ENCODE results near the gene RNF31.

The RNF31 gene

GRCh38 chr14:24138396-24139271 is 8.7 kb upstream of the RNF31 start:
- no peak for DNase-seq

DNA sequence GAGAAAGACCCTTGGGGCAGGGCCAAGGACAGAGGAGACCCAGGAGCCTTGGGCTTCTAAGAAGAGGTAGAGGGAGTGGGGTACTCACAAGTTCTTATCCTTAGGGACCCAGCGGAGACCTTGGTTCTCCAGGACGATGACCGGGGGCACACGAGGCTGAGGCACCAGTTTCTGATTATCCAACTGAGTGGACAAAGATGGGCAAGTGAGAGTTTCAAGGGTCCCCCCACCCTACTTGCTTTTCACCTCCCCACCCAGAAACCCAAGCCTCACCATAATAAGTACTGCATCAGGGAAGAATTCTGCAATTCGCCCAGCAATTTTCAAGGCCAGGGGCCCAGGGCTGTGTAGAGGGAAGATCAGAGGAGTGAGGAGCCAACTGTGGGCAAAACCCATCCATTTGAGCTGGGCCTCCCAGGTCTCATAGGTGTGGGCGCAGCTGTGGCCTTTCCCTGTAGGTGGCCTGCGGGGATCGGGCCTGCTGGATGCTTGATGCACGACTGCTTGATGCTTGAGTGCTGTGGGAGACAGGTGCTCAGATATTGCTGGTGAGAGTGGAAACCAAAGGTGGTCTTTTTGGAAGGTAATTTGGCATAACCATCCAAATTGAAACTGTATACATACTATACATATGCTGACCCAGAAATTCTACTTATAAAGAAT is 7.9 kb upstream of the RNF31 start:
- DNase-seq, result peak in 1 of 5 donors; percentile 24

GRCh38 chr14:24141097-24141880 is 6.0 kb upstream of the RNF31 start, which contains the start of gene EMC9:
Gene EMC9, minus strand, starts transcription at chr14:24141591. Its CDS starts 287 bp downstream, at chr14:24141304.
- DNase-seq, result peak; percentile 98 to 100 (median 99)

- no peak for DNase-seq
Measured at GRCh38 chr14:24143511-24143910, 3.8 kb upstream of the RNF31 start.

DNA sequence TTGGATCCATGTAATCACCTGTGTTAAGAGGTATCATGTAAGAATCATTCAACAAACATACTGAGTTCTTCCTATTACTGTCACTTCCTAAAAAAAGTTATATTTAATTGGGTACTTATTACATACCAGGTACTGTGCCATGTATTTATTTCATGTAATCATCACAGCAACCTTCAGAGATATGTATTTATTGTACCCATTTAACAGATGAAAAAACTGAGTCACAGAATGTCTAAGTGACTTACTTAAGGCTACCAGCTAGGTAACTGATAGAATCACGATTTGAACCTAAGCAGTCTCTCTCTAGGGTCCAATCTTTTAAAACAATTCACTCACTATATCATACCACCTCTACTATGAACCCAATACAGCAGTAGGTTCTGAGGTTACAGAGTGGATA is 2.8 kb upstream of the RNF31 start:
- no peak for DNase-seq

GRCh38 chr14:24145219-24145618 is 2.1 kb upstream of the RNF31 start:
- no peak for DNase-seq

GRCh38 chr14:24145690-24146452 is 1.4 kb upstream of the RNF31 start:
- DNase-seq, result no peak

- peak; percentile 75 to 95 (median 77) for DNase-seq
Measured at GRCh38 chr14:24146453-24146977, 783 bp upstream of the RNF31 start, which contains the start of gene PSME2. Gene PSME2, minus strand, starts transcription at chr14:24146610. Its CDS starts 29 bp downstream, at chr14:24146581.

GRCh38 chr14:24147761-24148428 is 597 bp downstream of the RNF31 start:
- DNase-seq, result no peak

DNA sequence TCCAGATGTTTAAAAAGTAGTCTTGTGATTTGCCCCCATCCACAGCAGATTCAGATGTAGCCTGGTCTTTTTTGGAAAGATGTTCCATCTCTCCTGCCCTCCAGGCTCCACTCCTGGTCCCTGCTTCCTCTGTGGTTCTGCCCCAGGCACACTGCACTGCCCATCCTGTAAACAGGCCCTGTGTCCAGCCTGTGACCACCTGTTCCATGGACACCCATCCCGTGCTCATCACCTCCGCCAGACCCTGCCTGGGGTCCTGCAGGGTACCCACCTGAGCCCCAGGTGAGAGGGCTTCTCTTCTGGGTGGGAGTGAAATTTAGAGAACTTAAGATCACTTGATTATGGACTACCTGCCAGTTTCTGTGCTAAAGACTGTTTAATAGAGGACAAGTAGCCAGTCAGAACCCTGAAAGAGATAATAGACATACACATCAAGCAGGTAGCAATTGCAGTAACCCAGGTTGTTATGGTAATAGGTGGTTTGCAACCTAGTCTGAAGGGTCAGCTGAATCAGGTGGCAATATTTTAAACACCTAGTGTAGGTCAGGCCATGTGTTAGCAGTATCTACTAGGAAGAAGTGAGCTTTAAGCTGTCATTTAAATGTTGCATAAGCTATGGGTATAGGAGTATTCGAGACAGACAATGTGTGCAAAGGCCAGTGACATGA is 2.1 kb downstream of the RNF31 start:
- DNase-seq, result no peak

DNA sequence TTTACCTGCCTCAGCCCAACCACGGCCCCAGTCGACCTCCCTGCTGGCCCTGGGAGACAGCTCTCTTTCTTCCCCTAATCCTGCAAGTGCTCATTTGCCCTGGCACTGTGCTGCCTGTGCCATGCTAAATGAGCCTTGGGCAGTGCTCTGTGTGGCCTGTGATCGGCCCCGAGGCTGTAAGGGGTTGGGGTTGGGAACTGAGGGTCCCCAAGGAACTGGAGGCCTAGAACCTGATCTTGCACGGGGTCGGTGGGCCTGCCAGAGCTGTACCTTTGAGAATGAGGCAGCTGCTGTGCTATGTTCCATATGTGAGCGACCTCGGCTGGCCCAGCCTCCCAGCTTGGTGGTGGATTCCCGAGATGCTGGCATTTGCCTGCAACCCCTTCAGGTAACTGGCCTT is 2.8 kb downstream of the RNF31 start:
- DNase-seq, result no peak

DNA sequence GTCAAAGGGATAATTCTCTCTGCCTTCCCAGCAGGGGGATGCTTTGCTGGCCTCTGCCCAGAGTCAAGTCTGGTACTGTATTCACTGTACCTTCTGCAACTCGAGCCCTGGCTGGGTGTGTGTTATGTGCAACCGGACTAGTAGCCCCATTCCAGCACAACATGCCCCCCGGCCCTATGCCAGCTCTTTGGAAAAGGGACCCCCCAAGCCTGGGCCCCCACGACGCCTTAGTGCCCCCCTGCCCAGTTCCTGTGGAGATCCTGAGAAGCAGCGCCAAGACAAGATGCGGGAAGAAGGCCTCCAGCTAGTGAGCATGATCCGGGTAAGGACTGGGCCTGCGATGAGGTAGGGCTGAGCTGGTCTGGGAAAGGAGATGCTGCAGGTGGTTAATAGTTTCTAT is 3.3 kb downstream of the RNF31 start:
- DNase-seq, result no peak

DNA sequence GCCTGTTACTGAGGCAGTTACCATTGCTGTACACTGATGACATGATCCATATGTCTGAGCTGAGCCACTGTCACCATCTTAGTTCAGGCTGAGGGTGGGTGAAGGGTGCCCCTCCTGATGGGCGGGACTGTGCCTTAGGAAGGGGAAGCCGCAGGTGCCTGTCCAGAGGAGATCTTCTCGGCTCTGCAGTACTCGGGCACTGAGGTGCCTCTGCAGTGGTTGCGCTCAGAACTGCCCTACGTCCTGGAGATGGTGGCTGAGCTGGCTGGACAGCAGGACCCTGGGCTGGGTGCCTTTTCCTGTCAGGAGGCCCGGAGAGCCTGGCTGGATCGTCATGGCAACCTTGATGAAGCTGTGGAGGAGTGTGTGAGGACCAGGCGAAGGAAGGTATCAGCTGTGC is 3.7 kb downstream of the RNF31 start:
- DNase-seq, result no peak

- DNase-seq, result no peak
Measured at GRCh38 chr14:24151404-24152080, 4.2 kb downstream of the RNF31 start.

GRCh38 chr14:24155100-24155499 is 7.8 kb downstream of the RNF31 start:
- DNase-seq, result no peak

GRCh38 chr14:24156840-24157239 is 9.5 kb downstream of the RNF31 start:
- DNase-seq, result no peak

DNA sequence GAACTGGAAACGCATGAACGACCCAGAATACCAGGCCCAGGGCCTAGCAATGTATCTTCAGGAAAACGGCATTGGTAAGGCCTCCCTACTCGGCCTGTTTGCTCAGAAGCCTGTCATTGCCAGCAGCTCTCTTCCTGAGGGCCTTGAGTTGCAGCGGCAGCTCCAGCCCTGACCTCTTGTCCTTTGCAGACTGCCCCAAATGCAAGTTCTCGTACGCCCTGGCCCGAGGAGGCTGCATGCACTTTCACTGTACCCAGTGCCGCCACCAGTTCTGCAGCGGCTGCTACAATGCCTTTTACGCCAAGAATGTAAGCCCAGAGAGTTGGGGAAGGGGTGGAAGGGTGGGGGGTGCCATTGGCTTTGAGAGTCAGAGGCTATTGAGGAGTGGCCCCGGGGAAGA is 10.0 kb downstream of the RNF31 start:
- no peak for DNase-seq

GRCh38 chr14:24159777-24160498 is 12.6 kb downstream of the RNF31 start:
- no peak for DNase-seq

GRCh38 chr14:24160499-24160849 is 13.2 kb downstream of the RNF31 start:
- no peak for DNase-seq
